Measurements from ENCODE around the gene PLSCR2. TPM values are rescaled to one million over a fixed set of nuclear protein-coding genes. Genes with fewer than 3 reads are reported as not detected.

The PLSCR2 gene
- total RNA-seq, 6 experiments from 2014 or later: not detected

DNA sequence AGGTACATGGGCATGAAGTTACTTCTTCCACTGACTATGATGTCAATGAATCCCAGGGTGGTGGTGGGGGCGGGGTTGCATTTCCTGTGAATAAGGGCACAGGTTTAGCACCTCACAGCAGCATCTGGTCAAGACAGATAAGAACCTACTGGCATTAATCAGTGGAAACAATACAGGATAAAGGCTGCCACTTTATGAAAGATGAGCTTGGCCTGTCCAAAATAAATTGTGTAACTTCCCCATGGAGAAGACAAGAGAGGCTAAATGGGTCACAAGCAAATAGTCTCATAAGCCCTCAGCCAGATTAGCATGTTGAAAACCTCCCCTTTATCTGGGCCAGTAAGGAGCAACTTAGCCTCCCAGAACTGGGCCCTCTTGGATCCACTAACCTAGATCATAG is 27.4 kb upstream of the PLSCR2 start:
- H3K27ac ChIP-seq: no peak overlapping the region
- no peaks in the 10 kb centered on the region for H3K36me3 ChIP-seq
- H3K4me1 ChIP-seq: no peaks in the 10 kb centered on the region
- no peaks in the 10 kb centered on the region for H3K9me3 ChIP-seq
- DNase-seq (no peak), ATAC-seq (no peak)
- intact Hi-C loops (cut with DNase I): no loop called here
- no peak overlapping the region for H3K4me3 ChIP-seq
- TF ChIP-seq POLR2A (IDR thresholded peaks at IDR 0.05): no peak
- TF ChIP-seq, protein P1, sequence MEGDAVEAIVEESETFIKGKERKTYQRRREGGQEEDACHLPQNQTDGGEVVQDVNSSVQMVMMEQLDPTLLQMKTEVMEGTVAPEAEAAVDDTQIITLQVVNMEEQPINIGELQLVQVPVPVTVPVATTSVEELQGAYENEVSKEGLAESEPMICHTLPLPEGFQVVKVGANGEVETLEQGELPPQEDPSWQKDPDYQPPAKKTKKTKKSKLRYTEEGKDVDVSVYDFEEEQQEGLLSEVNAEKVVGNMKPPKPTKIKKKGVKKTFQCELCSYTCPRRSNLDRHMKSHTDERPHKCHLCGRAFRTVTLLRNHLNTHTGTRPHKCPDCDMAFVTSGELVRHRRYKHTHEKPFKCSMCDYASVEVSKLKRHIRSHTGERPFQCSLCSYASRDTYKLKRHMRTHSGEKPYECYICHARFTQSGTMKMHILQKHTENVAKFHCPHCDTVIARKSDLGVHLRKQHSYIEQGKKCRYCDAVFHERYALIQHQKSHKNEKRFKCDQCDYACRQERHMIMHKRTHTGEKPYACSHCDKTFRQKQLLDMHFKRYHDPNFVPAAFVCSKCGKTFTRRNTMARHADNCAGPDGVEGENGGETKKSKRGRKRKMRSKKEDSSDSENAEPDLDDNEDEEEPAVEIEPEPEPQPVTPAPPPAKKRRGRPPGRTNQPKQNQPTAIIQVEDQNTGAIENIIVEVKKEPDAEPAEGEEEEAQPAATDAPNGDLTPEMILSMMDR (IDR thresholded peaks at IDR 0.05): no peak
- 67% methylated on average over 1 of the region's 1 CpG for WGBS (ENCODE audit: insufficient coverage, low coverage, low lambda C conversion rate, missing lambda C conversion rate)
- no peaks in the 10 kb centered on the region for H3K27me3 ChIP-seq

GRCh38 chr3:146496251-146496650 is 26.9 kb upstream of the PLSCR2 start:
- H3K27me3 ChIP-seq: no peaks in the 10 kb centered on the region
- H3K27ac ChIP-seq: no peak overlapping the region
- ATAC-seq (no peak), DNase-seq (no peak)
- intact Hi-C loops (cut with DNase I): no loop called here
- TF ChIP-seq, protein P1 (IDR thresholded peaks at IDR 0.05): no peak
- no peak for TF ChIP-seq POLR2A (IDR thresholded peaks at IDR 0.05)
- H3K36me3 ChIP-seq: no peaks in the 10 kb centered on the region
- WGBS (ENCODE audit: insufficient coverage, low coverage, low lambda C conversion rate, missing lambda C conversion rate): 90% methylated on average over 1 of the region's 1 CpG
- no peaks in the 10 kb centered on the region for H3K9me3 ChIP-seq
- H3K4me3 ChIP-seq: no peak overlapping the region
- no peaks in the 10 kb centered on the region for H3K4me1 ChIP-seq

- no peak overlapping the region for H3K4me3 ChIP-seq
- ATAC-seq: no peak
Measured at GRCh38 chr3:146493761-146494160, 24.4 kb upstream of the PLSCR2 start.

DNA sequence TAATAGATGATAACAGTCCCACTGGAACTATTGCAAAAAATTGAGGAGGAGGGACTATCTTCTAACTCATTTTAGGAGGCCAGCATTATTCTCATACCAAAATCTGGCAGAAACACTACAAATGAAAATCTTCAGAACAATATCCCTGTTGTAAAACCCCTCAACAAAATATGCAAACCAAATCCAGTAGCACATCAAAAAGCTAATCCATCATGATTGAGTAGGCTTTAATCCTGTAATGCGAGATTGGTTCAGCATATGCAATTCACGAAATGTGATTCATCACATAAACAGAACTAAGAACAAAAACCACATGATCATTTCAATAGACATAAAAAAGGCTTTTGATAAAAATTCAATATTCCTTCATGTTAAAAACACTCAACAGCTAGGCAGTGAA is 23.9 kb upstream of the PLSCR2 start:
- TF ChIP-seq, protein P1 (IDR thresholded peaks at IDR 0.05): no peak
- no peak for TF ChIP-seq POLR2A (IDR thresholded peaks at IDR 0.05)
- no peaks in the 10 kb centered on the region for H3K27me3 ChIP-seq
- intact Hi-C loops (cut with DNase I): no loop called here
- DNase-seq: no peak
- H3K36me3 ChIP-seq: no peaks in the 10 kb centered on the region
- no peak overlapping the region for H3K27ac ChIP-seq
- ATAC-seq: no peak
- H3K9me3 ChIP-seq: no peaks in the 10 kb centered on the region
- H3K4me3 ChIP-seq: no peak overlapping the region
- 91% methylated on average over 2 of the region's 2 CpGs for WGBS (ENCODE audit: insufficient coverage, low coverage, low lambda C conversion rate, missing lambda C conversion rate)
- H3K4me1 ChIP-seq: no peaks in the 10 kb centered on the region

More at GRCh38 chr3:146493761-146494160, 24.4 kb upstream of the PLSCR2 start:
- TF ChIP-seq POLR2A (IDR thresholded peaks at IDR 0.05): no peak
- TF ChIP-seq, protein P1 (IDR thresholded peaks at IDR 0.05): no peak
- DNase-seq: no peak
- Histone ChIP-seq H3K9me3 (no peaks in the 10 kb centered on the region), H3K27me3 (no peaks in the 10 kb centered on the region), H3K27ac (no peak overlapping the region), H3K36me3 (no peaks in the 10 kb centered on the region), H3K4me1 (no peaks in the 10 kb centered on the region)
- intact Hi-C loops (cut with DNase I): no loop called here
- 77% methylated on average over 2 of the region's 2 CpGs for WGBS (ENCODE audit: insufficient coverage, low coverage, low lambda C conversion rate, missing lambda C conversion rate)

DNA sequence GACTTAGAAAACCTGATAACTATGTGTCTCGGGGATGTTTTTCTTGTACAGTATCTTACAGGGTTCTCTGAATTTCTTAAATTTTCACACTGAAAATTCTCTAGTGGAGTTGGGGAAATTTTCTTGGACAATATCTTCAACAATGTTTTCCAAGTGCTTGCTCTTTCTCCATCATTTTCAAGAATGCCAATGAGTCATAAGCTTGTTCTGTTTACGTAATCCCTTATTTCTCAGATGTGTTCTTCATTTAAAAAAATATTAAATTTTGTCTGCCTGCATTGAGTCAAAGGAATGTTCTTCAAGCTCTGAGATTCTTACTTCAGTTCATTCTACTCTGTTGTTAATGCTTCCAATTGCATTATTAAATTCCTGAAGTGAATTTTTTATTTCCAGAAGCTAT is 21.9 kb upstream of the PLSCR2 start:
- 86% methylated on average over 2 of the region's 2 CpGs for WGBS (ENCODE audit: insufficient coverage, low coverage, low lambda C conversion rate, missing lambda C conversion rate)
- Histone ChIP-seq H3K9me3 (no peaks in the 10 kb centered on the region), H3K4me1 (no peaks in the 10 kb centered on the region), H3K27me3 (no peaks in the 10 kb centered on the region), H3K27ac (no peak overlapping the region), H3K36me3 (no peaks in the 10 kb centered on the region), H3K4me3 (no peak overlapping the region)
- DNase-seq: no peak
- TF ChIP-seq, protein P1 (IDR thresholded peaks at IDR 0.05): no peak
- TF ChIP-seq POLR2A (IDR thresholded peaks at IDR 0.05): no peak
- intact Hi-C loops (cut with DNase I): no loop called here
- ATAC-seq: no peak

Measured in right lobe of liver (tissue), 6 donors.